HG03521 (cell line): Measurements from ENCODE around the gene SMARCD2.

ENCODE experiments used
- ATAC-seq: cut with Tn5 transposase; IDR thresholded peaks from one replicate; pipeline ENCODE4 v1.9.1; 2021; ENCODE audit warnings: mild to moderate bottlenecking, moderate library complexity; ENCODE audit not compliant: unreplicated experiment

Gene SMARCD2

GRCh38 chr17:63833026-63833740 is 9.3 kb downstream of the SMARCD2 start:
- no peak for ATAC-seq

GRCh38 chr17:63832455-63832854 is 10.0 kb downstream of the SMARCD2 start:
- ATAC-seq: no peak

GRCh38 chr17:63832014-63832413 is 10.5 kb downstream of the SMARCD2 start:
- no peak for ATAC-seq

- ATAC-seq: no peak
Observed at GRCh38 chr17:63831505-63831904, 11.0 kb downstream of the SMARCD2 start.

- no peak for ATAC-seq
Observed at GRCh38 chr17:63830904-63831491, 11.5 kb downstream of the SMARCD2 start.

GRCh38 chr17:63830278-63830677 is 12.2 kb downstream of the SMARCD2 start:
- ATAC-seq: no peak

- no peak for ATAC-seq
Observed at GRCh38 chr17:63828936-63829335, 13.5 kb downstream of the SMARCD2 start.

GRCh38 chr17:63827801-63828221 is 14.7 kb downstream of the SMARCD2 start:
- no peak for ATAC-seq

- ATAC-seq: peak; percentile 78
Observed at GRCh38 chr17:63827002-63827800, 15.3 kb downstream of the SMARCD2 start, which contains the start of the genes FTSJ3 and PSMC5. FTSJ3 (minus strand) TSS chr17:63827663; CDS start chr17:63826902, 761 bp downstream. PSMC5 (plus strand) TSS chr17:63827431; CDS start chr17:63827491, 60 bp downstream.

GRCh38 chr17:63826468-63827001 is 15.9 kb downstream of the SMARCD2 start:
- ATAC-seq: peak; percentile 4

- no peak for ATAC-seq
Observed at GRCh38 chr17:63824362-63824761, 18.1 kb downstream of the SMARCD2 start.

- no peak for ATAC-seq
Observed at GRCh38 chr17:63823659-63824331, 18.7 kb downstream of the SMARCD2 start.

GRCh38 chr17:63822537-63822936 is 19.9 kb downstream of the SMARCD2 start:
- ATAC-seq: no peak

GRCh38 chr17:63821804-63822203 is 20.7 kb downstream of the SMARCD2 start:
- ATAC-seq: no peak

GRCh38 chr17:63820963-63821561 is 21.4 kb downstream of the SMARCD2 start:
- no peak for ATAC-seq

- ATAC-seq: no peak
Observed at GRCh38 chr17:63819585-63820537, 22.6 kb downstream of the SMARCD2 start.

- no peak for ATAC-seq
Observed at GRCh38 chr17:63819131-63819530, 23.4 kb downstream of the SMARCD2 start.

- no peak for ATAC-seq
Observed at GRCh38 chr17:63817736-63818385, 24.6 kb downstream of the SMARCD2 start.

GRCh38 chr17:63816669-63817068 is 25.8 kb downstream of the SMARCD2 start:
- ATAC-seq: no peak
